WI38 (cell line): ENCODE data around the gene ARHGAP23.

ENCODE experiments used
- H3K4me3 ChIP-seq: 2 replicates; pipeline ENCODE4 v1.5.1; 2011; ENCODE audit warnings: low read depth, mild to moderate bottlenecking, control low read depth, low read length
- CTCF ChIP-seq: IDR thresholded peaks from 2 replicates; pipeline ENCODE4 v1.5.1; 2012; ENCODE audit warnings: low read depth, mild to moderate bottlenecking, control low read depth, low read length

ARHGAP23 gene

DNA sequence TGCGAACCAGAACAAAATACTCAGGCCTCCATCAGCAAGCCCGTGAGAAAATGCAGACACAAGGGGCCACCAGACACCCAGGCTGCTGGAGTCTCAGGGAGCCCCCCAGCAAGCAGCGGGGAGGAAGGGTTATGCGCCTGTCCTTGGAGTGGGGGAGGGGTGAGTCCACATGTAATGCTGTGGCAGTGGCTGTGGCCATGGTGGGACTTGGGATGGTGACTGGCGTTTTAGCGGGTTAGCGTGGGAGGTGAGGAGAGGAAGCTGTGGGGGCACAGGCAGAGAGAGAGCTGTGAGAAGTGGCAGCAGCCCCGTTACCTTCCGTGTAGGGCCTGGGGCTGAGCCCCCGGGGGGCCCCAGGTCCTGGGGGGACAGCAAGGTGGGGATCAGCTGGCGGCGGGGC lies 119.2 kb downstream of the ARHGAP23 start:
- no peak for TF ChIP-seq CTCF
- H3K4me3 ChIP-seq: no peak overlapping the region

GRCh38 chr17:38549285-38549684 lies 121.0 kb downstream of the ARHGAP23 start:
- no peak overlapping the region for H3K4me3 ChIP-seq
- no peak for TF ChIP-seq CTCF

DNA sequence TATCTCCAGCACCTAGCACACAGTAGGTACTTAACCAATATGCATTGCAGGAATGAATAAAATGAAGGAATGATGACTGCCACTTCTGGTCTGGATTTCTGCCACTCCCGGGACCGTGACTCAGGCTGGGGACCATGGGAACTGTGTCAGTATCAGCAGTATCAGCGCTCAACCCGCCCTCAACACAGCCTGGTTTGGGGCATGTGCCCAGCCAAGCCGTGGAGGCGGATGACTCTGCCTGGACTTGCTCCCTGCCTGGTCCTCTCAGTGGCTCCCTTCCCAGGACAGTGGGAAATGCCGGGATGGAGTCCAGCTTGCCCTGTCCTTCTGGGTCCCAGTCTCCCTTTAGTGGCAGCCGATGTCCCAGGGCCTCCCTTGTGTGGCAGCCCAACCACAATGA lies 122.4 kb downstream of the ARHGAP23 start:
- no peak overlapping the region for H3K4me3 ChIP-seq
- TF ChIP-seq CTCF: no peak

GRCh38 chr17:38551121-38551520 lies 122.9 kb downstream of the ARHGAP23 start:
- H3K4me3 ChIP-seq: no peak overlapping the region
- no peak for TF ChIP-seq CTCF

DNA sequence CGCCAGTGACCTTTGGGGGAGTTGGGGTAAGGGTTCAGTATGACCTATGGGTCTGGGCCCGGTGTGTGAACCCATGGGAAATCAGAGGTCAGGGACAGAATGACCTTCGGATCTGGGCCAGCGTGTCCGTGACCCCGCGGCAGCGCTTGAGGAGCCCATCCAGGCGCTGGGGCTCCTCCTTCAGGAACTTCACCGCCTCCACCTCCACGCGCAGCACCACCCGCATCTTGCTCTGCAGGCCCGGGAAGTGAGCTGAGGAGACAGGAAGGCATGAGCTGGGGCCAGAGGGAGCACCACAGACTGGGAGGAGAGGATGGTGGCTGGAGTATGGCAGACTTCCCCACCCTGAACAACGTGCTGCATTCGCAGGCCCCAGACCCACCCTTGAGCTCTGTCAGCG lies 124.1 kb downstream of the ARHGAP23 start:
- H3K4me3 ChIP-seq: no peak overlapping the region
- no peak for TF ChIP-seq CTCF

GRCh38 chr17:38554430-38555350 lies 126.4 kb downstream of the ARHGAP23 start:
- no peak overlapping the region for H3K4me3 ChIP-seq
- no peak for TF ChIP-seq CTCF

DNA sequence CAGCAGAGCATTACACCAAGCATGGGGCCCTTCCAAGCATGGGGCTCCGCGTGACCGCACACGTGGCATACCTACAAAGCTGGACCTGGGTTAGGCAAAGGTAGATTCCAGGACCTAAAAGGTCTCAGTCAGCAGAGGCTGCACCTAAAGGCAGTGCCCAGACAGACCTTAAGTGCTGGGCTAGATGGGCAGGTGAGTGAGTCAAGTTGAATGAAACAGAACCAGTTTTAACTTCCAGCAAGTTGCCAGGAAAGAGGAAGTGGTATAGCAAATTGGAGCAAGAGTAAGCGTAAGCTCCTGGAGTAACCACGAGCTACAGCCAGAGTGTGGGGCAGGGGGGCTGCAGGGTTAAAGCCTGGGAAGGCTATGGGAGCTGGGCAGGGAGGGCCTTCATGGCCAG lies 128.0 kb downstream of the ARHGAP23 start:
- no peak for TF ChIP-seq CTCF
- no peak overlapping the region for H3K4me3 ChIP-seq
